Measurements from ENCODE around the gene LETMD1. TPM values are rescaled to one million over a fixed set of nuclear protein-coding genes. Genes with fewer than 3 reads are reported as not detected.

Gene LETMD1
- total and polyA plus RNA-seq, 8 donors = 34.3 to 59.5 (median 49.8) TPM

GRCh38 chr12:51108136-51108535 is 60.0 kb downstream of the LETMD1 start:
- 87 to 89% methylated on average over 4 of the region's 4 CpGs for WGBS, 2 donors
- Histone ChIP-seq H3K9me3 (no peaks in the 10 kb centered on the region), H3K36me3 (peaks cover 0 to 55% (median 17%) of the 10 kb centered on the region in 3 donors), H3K4me1 (no peaks in the 10 kb centered on the region), H3K27ac (no peak overlapping the region), H3K27me3 (no peaks in the 10 kb centered on the region), H3K4me3 (no peak overlapping the region)
- ATAC-seq (no peak), DNase-seq (no peak), FAIRE-seq (no peak)
- TF ChIP-seq CTCF (IDR thresholded peaks at IDR 0.05) = no peak
- intact Hi-C loops (cut with DNase I) = no loop called here

Other genes starting within 250 kb of the LETMD1 start
- gene TMPRSS12, start 205.4 kb upstream of the LETMD1 start, total RNA-seq = under 1 TPM in 1 of 6 donors, not detected in 5; 0.12 TPM
- gene TMPRSS12, start 205.4 kb upstream of the LETMD1 start, polyA plus RNA-seq = not detected
- not detected for gene HIGD1C, start 95.8 kb upstream of the LETMD1 start, total RNA-seq
- not detected for gene HIGD1C, start 95.8 kb upstream of the LETMD1 start, polyA plus RNA-seq
- gene SLC11A2, start 21.9 kb upstream of the LETMD1 start, total RNA-seq = 10 to 100 TPM; 24.3 to 52.9 (median 38.8) TPM
- gene SLC11A2, start 21.9 kb upstream of the LETMD1 start, polyA plus RNA-seq = 10 to 100 TPM; 19.1 to 26.6 TPM
- 10 to 100 TPM in 5 of 6 donors, 1 to 10 TPM in 1; 8.2 to 15.1 (median 10.9) TPM for gene CSRNP2, start 35.3 kb downstream of the LETMD1 start, total RNA-seq
- gene CSRNP2, start 35.3 kb downstream of the LETMD1 start, polyA plus RNA-seq = 10 to 100 TPM in 1 of 2 donors, 1 to 10 TPM in 1; 9.2 to 10.4 TPM
- gene TFCP2, start 124.8 kb downstream of the LETMD1 start, total RNA-seq = 10 to 100 TPM in 2 of 6 donors, 1 to 10 TPM in 4; 7.2 to 15.3 (median 9.1) TPM
- 1 to 10 TPM; 6.7 to 9.7 TPM for gene TFCP2, start 124.8 kb downstream of the LETMD1 start, polyA plus RNA-seq
- gene POU6F1, start 169.7 kb downstream of the LETMD1 start, total RNA-seq = 1 to 10 TPM; 4.8 to 7.6 (median 6.3) TPM
- gene POU6F1, start 169.7 kb downstream of the LETMD1 start, polyA plus RNA-seq = 10 to 100 TPM; 11.1 to 12.9 TPM
- 100 to 1,000 TPM in 1 of 6 donors, 10 to 100 TPM in 5; 43.1 to 104 (median 62.7) TPM for gene DAZAP2, start 190.5 kb downstream of the LETMD1 start, total RNA-seq
- 100 to 1,000 TPM in 1 of 2 donors, 10 to 100 TPM in 1; 55.7 to 123 TPM for gene DAZAP2, start 190.5 kb downstream of the LETMD1 start, polyA plus RNA-seq
- 1 to 10 TPM; 3.4 to 9.7 (median 7.2) TPM for gene SMAGP, start 222.1 kb downstream of the LETMD1 start, total RNA-seq
- 1 to 10 TPM; 4.9 to 6.4 TPM for gene SMAGP, start 222.1 kb downstream of the LETMD1 start, polyA plus RNA-seq